Activated CD4-positive, alpha-beta T cell treated with anti-CD3 and anti-CD28 coated beads for 1 hour (primary cell): Measurements from ENCODE around the gene DENND1B.

Experiments
- DNase-seq: peaks from one replicate; pipeline ENCODE4 v3.0.0-alpha.2; 2020

Gene DENND1B

GRCh38 chr1:197775282-197776262 lies at the start of gene DENND1B:
DENND1B (minus strand) TSS chr1:197775480; CDS start chr1:197775155, 325 bp downstream.
- DNase-seq = peak; percentile 60

GRCh38 chr1:197814306-197814705 lies 39.0 kb upstream of the DENND1B start:
- no peak for DNase-seq

- no peak for DNase-seq
Observed at GRCh38 chr1:197813741-197814140, 38.5 kb upstream of the DENND1B start.

GRCh38 chr1:197811769-197812168 lies 36.5 kb upstream of the DENND1B start:
- DNase-seq = no peak

- DNase-seq = no peak
Observed at GRCh38 chr1:197810812-197811211, 35.5 kb upstream of the DENND1B start.

- DNase-seq = no peak
Observed at GRCh38 chr1:197808880-197809279, 33.6 kb upstream of the DENND1B start.

- no peak for DNase-seq
Observed at GRCh38 chr1:197807739-197808453, 32.6 kb upstream of the DENND1B start.

GRCh38 chr1:197807216-197807615 lies 31.9 kb upstream of the DENND1B start:
- no peak for DNase-seq

- DNase-seq = no peak
Observed at GRCh38 chr1:197806718-197807117, 31.4 kb upstream of the DENND1B start.

- DNase-seq = no peak
Observed at GRCh38 chr1:197801684-197802083, 26.4 kb upstream of the DENND1B start.

- no peak for DNase-seq
Observed at GRCh38 chr1:197801111-197801482, 25.8 kb upstream of the DENND1B start.

GRCh38 chr1:197800379-197801110 lies 25.3 kb upstream of the DENND1B start:
- no peak for DNase-seq

GRCh38 chr1:197799271-197799670 lies 24.0 kb upstream of the DENND1B start:
- no peak for DNase-seq

- DNase-seq = no peak
Observed at GRCh38 chr1:197798492-197798891, 23.2 kb upstream of the DENND1B start.

- DNase-seq = no peak
Observed at GRCh38 chr1:197797010-197797409, 21.7 kb upstream of the DENND1B start.

GRCh38 chr1:197788741-197789739 lies 13.8 kb upstream of the DENND1B start:
- DNase-seq = no peak

GRCh38 chr1:197787623-197788536 lies 12.6 kb upstream of the DENND1B start:
- DNase-seq = no peak

- no peak for DNase-seq
Observed at GRCh38 chr1:197787056-197787455, 11.8 kb upstream of the DENND1B start.

GRCh38 chr1:197786280-197786679 lies 11.0 kb upstream of the DENND1B start:
- no peak for DNase-seq

GRCh38 chr1:197783510-197783948 lies 8.2 kb upstream of the DENND1B start:
- no peak for DNase-seq
